ENCODE data around the gene PPM1L.

Gene PPM1L

DNA sequence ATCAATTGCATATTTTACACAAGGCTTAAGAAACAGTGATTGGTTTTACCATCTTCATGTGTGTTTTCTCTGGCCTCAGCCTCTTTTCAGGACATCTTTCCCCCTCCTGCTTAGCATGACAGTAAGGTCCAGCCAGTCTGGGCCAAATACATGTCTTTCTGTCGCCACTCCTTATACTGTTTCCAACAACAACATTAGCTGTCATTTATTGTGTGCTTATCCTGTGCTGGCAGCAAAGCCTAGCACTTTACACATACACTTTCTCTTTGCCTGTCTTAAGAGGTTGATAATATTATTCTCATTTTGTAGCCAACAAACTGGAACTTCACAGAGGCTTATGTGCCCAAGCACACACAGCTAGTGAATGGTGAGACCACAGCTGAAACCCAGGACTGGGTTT lies 311.3 kb downstream of the PPM1L start:
- Histone ChIP-seq H3K9me3 (ENCODE audit: control insufficient read depth in 5 of 5, low read length in 5 of 5) (no peaks in the 10 kb centered on the region), H3K4me3 (ENCODE audit: low read depth in 1 of 5, low read length in 5 of 5) (no peak overlapping the region), H3K4me1 (ENCODE audit: control insufficient read depth in 5 of 5, insufficient read depth in 5 of 5, low read length in 5 of 5) (peaks cover 0 to 4% (median 0%) of the 10 kb centered on the region in 5 donors), H3K9ac (ENCODE audit: low read length in 5 of 5) (no peak overlapping the region), H3K36me3 (ENCODE audit: control insufficient read depth in 5 of 5, insufficient read depth in 5 of 5, low read length in 5 of 5) (peaks cover 0 to 11% (median 5%) of the 10 kb centered on the region in 5 donors), H3K27me3 (ENCODE audit: control insufficient read depth in 5 of 5, insufficient read depth in 4 of 5, low read length in 5 of 5) (no peaks in the 10 kb centered on the region), H3K27ac (ENCODE audit: low read depth, low read length) (no peak overlapping the region)

DNA sequence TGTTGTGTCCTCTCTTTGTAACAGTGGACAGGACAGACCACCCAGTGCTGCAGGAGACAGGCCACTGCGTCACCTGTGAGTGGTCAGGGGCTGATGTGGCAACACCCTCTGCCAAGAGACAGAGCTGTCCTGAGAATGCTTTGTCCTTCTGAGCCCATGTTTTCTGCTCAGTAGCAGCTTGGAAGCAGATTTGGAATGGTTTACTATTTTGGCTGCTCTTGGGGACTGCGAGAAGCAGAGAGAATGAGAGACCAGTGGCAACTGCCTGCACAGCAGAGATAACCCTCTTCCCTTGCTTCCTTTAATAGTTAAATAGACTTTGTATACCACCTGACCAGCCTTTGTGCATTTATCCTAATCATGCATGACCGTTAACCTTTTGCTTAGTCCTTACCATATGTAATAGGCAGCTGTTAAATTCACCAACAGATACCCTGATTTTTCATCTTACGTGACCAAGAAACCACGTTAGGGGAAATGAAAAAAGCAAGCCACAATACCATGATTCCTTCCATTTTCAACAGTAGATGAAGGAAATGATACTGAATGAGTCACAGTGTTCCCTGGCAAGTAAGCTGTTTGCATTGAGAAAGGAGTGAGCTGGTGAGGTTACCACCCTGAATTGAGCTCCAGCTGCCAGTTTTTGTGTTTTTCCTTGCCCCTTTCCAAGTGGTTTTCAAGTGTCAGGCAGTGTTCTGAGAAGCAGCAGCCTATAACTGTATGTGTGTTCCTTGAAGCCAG lies 313.6 kb downstream of the PPM1L start:
- Histone ChIP-seq H3K36me3 (ENCODE audit: control insufficient read depth in 5 of 5, insufficient read depth in 5 of 5, low read length in 5 of 5) (peaks cover 0 to 11% (median 5%) of the 10 kb centered on the region in 5 donors), H3K27me3 (ENCODE audit: control insufficient read depth in 5 of 5, insufficient read depth in 4 of 5, low read length in 5 of 5) (no peaks in the 10 kb centered on the region), H3K9me3 (ENCODE audit: control insufficient read depth in 5 of 5, low read length in 5 of 5) (no peaks in the 10 kb centered on the region), H3K27ac (ENCODE audit: low read depth, low read length) (no peak overlapping the region), H3K4me3 (ENCODE audit: low read depth in 1 of 5, low read length in 5 of 5) (no peak overlapping the region), H3K4me1 (ENCODE audit: control insufficient read depth in 5 of 5, insufficient read depth in 5 of 5, low read length in 5 of 5) (peaks cover 0 to 4% (median 0%) of the 10 kb centered on the region in 5 donors), H3K9ac (ENCODE audit: low read length in 5 of 5) (no peak overlapping the region)

DNA sequence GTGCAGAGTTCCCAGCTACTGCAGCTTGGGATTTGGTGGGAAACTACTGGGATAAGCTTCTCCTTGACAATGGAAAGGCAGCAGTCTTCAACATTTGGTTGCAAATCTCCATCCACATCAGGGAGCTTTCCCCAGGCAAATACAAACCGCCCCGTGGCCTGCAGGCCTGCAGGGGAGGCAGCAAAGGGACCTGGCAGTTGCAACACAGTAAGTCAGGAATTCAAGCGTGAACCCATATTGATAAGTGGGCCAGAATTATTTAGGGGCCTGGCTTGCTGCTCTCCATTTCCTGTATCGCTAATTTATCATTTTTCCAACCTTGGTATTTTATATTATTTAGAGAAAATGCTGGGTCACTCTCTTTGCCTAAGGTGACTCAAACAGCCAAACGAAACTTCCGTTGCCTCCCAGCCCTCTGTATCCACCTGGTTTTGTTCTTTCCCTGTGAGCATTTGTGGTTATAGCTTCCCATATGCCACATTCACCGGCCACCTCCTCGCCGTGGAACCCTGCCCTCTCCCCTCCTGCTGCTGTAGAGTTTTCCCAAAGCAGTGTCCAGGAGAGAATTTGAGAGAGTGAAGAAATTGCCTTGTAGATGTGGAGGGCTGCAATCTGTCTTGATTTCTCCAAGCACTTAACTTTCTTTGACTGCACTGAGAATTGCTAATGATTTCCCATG lies 314.4 kb downstream of the PPM1L start:
- Histone ChIP-seq H3K27me3 (ENCODE audit: control insufficient read depth in 5 of 5, insufficient read depth in 4 of 5, low read length in 5 of 5) (no peaks in the 10 kb centered on the region), H3K36me3 (ENCODE audit: control insufficient read depth in 5 of 5, insufficient read depth in 5 of 5, low read length in 5 of 5) (peaks cover 0 to 9% (median 5%) of the 10 kb centered on the region in 5 donors), H3K9ac (ENCODE audit: low read length in 5 of 5) (no peak overlapping the region), H3K4me3 (ENCODE audit: low read depth in 1 of 5, low read length in 5 of 5) (no peak overlapping the region), H3K27ac (ENCODE audit: low read depth, low read length) (no peak overlapping the region), H3K9me3 (ENCODE audit: control insufficient read depth in 5 of 5, low read length in 5 of 5) (no peaks in the 10 kb centered on the region), H3K4me1 (ENCODE audit: control insufficient read depth in 5 of 5, insufficient read depth in 5 of 5, low read length in 5 of 5) (peaks cover 0 to 4% (median 0%) of the 10 kb centered on the region in 5 donors)

DNA sequence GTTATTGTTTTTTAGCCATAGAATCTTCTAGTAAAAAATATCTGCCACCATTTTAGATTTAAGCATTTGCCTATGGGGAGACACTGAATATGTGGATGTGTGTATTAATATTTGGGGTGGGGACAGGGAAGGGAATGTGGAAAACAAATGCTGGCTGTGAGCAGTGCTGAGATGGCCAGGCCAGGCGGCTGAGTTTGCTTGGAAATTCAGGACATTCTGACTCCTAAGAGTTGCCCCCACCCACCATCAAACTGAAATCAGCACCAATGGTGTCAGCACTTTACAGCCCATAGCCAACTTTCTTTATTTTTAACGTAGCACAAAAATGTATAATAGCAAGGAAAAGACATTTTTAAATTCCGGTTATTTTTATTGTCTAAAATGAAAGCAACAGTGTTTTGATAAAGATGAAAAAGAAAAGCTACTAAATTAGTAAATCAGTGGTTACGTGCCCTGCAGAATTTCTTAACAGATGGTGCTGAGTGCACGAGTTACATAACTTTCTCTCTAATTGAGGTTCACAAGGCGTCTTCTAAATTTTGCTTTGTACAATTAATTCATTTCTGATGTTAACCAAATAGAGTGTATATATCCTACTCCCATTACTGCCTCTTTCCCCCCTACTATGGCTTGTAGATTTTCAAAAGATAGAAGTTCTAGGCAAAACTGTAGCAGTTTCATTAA lies 315.1 kb downstream of the PPM1L start:
- Histone ChIP-seq H3K9me3 (ENCODE audit: control insufficient read depth in 5 of 5, low read length in 5 of 5) (no peaks in the 10 kb centered on the region), H3K27ac (ENCODE audit: low read depth, low read length) (no peak overlapping the region), H3K9ac (ENCODE audit: low read length in 5 of 5) (peak overlapping the region in 1 of 5 donors; percentile 7), H3K27me3 (ENCODE audit: control insufficient read depth in 5 of 5, insufficient read depth in 4 of 5, low read length in 5 of 5) (no peaks in the 10 kb centered on the region), H3K4me3 (ENCODE audit: low read depth in 1 of 5, low read length in 5 of 5) (no peak overlapping the region), H3K36me3 (ENCODE audit: control insufficient read depth in 5 of 5, insufficient read depth in 5 of 5, low read length in 5 of 5) (peaks cover 0 to 7% (median 3%) of the 10 kb centered on the region in 5 donors), H3K4me1 (ENCODE audit: control insufficient read depth in 5 of 5, insufficient read depth in 5 of 5, low read length in 5 of 5) (peaks cover 0 to 4% (median 0%) of the 10 kb centered on the region in 5 donors)

DNA sequence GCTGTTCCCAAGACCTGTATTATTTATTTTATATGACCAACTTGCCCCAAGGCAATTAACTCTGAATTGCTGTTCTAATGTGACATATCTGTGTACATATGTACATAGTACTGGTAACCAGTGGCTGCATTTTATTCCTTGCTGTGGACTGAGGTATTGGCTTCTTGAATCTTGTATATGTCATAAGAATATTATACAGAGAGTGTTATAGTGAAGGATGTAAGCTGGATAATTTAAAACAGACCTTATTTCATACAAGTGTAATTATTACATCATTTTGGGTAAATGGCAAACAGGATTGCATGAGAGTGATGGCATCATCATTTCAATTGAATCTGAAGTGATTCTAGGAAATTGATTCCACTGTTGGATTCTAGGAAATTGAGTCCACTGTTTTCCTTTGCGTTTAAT lies 316.2 kb downstream of the PPM1L start:
- peaks cover 0 to 4% (median 0%) of the 10 kb centered on the region in 5 donors for H3K4me1 ChIP-seq (ENCODE audit: control insufficient read depth in 5 of 5, insufficient read depth in 5 of 5, low read length in 5 of 5)
- H3K9me3 ChIP-seq (ENCODE audit: control insufficient read depth in 5 of 5, low read length in 5 of 5), result no peaks in the 10 kb centered on the region
- H3K4me3 ChIP-seq (ENCODE audit: low read depth in 1 of 5, low read length in 5 of 5), result no peak overlapping the region
- H3K27me3 ChIP-seq (ENCODE audit: control insufficient read depth in 5 of 5, insufficient read depth in 4 of 5, low read length in 5 of 5), result no peaks in the 10 kb centered on the region
- H3K27ac ChIP-seq (ENCODE audit: low read depth, low read length), result no peak overlapping the region
- H3K36me3 ChIP-seq (ENCODE audit: control insufficient read depth in 5 of 5, insufficient read depth in 5 of 5, low read length in 5 of 5), result peaks cover 0 to 5% (median 2%) of the 10 kb centered on the region in 5 donors
- H3K9ac ChIP-seq (ENCODE audit: low read length in 5 of 5), result no peak overlapping the region

DNA sequence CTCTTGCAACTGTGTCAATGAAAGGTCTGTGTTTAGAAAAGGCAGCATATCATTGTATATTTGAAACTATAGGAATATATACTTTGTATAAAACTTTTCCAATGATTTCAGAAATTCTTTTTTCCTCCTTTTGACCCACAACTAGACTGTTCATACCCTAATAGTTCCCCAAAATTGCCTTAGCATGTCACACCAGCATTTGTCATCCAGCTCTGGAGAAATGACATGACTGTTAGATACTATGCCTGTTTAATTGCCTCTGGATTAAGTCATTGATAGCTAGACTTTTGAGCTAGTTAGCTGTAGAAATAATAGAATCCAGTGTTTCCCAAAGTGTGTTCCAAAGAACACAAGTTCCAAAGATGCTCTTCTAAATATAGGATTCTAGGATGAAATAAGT lies 316.7 kb downstream of the PPM1L start:
- Histone ChIP-seq H3K36me3 (ENCODE audit: control insufficient read depth in 5 of 5, insufficient read depth in 5 of 5, low read length in 5 of 5) (peaks cover 0 to 3% (median 0%) of the 10 kb centered on the region in 5 donors), H3K9me3 (ENCODE audit: control insufficient read depth in 5 of 5, low read length in 5 of 5) (no peaks in the 10 kb centered on the region), H3K27me3 (ENCODE audit: control insufficient read depth in 5 of 5, insufficient read depth in 4 of 5, low read length in 5 of 5) (no peaks in the 10 kb centered on the region), H3K27ac (ENCODE audit: low read depth, low read length) (no peak overlapping the region), H3K4me1 (ENCODE audit: control insufficient read depth in 5 of 5, insufficient read depth in 5 of 5, low read length in 5 of 5) (peaks cover 0 to 4% (median 0%) of the 10 kb centered on the region in 5 donors), H3K4me3 (ENCODE audit: low read depth in 1 of 5, low read length in 5 of 5) (no peak overlapping the region), H3K9ac (ENCODE audit: low read length in 5 of 5) (no peak overlapping the region)

DNA sequence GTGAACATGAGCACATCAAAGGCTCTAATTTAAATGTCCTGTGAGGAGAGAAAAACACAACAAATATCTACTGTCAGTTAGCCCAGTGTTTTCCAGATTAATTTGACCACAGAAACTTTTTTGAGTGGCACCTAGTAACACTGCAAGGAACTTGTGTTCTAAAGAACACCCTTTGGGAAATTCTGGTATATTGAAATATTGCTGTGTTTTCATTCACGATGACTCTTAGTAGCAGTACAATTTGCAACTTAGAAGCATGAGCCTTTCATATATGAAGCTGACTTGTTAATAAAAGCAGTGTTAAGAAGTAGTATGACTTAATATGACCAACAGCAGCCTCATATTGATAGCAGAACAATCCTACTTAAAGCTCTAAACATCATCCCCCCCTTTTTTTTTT lies 317.1 kb downstream of the PPM1L start:
- Histone ChIP-seq H3K4me3 (ENCODE audit: low read depth in 1 of 5, low read length in 5 of 5) (no peak overlapping the region), H3K27ac (ENCODE audit: low read depth, low read length) (no peak overlapping the region), H3K36me3 (ENCODE audit: control insufficient read depth in 5 of 5, insufficient read depth in 5 of 5, low read length in 5 of 5) (peaks cover 0 to 3% (median 0%) of the 10 kb centered on the region in 5 donors), H3K4me1 (ENCODE audit: control insufficient read depth in 5 of 5, insufficient read depth in 5 of 5, low read length in 5 of 5) (peaks cover 0 to 4% (median 0%) of the 10 kb centered on the region in 5 donors), H3K9me3 (ENCODE audit: control insufficient read depth in 5 of 5, low read length in 5 of 5) (no peaks in the 10 kb centered on the region), H3K9ac (ENCODE audit: low read length in 5 of 5) (no peak overlapping the region), H3K27me3 (ENCODE audit: control insufficient read depth in 5 of 5, insufficient read depth in 4 of 5, low read length in 5 of 5) (no peaks in the 10 kb centered on the region)

DNA sequence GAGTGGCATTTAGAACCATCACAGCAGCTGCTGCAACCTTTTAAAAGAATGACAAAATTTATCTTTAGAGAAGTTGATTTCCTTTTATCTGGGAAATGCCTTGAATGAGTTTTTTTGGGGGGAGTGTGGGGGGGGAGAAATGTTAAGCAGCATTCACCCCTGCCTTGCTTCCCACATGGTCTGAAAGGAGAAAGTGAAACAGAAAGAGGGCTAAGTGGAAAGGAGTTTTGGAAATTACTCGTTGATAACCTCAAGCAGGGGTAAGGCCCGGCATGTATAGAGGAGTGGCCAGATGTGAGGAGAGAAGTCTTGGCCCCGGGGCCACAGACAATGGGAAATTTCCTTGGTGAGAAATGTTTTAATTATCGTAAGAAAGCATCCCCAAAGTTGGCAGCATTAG lies 325.6 kb downstream of the PPM1L start:
- H3K4me3 ChIP-seq (ENCODE audit: low read depth in 1 of 5, low read length in 5 of 5), result no peak overlapping the region
- H3K27me3 ChIP-seq (ENCODE audit: control insufficient read depth in 5 of 5, insufficient read depth in 4 of 5, low read length in 5 of 5), result no peaks in the 10 kb centered on the region
- peaks cover 3 to 7% (median 6%) of the 10 kb centered on the region in 5 donors for H3K36me3 ChIP-seq (ENCODE audit: control insufficient read depth in 5 of 5, insufficient read depth in 5 of 5, low read length in 5 of 5)
- peaks cover 0 to 8% (median 0%) of the 10 kb centered on the region in 5 donors for H3K4me1 ChIP-seq (ENCODE audit: control insufficient read depth in 5 of 5, insufficient read depth in 5 of 5, low read length in 5 of 5)
- H3K9ac ChIP-seq (ENCODE audit: low read length in 5 of 5), result no peak overlapping the region
- no peaks in the 10 kb centered on the region for H3K9me3 ChIP-seq (ENCODE audit: control insufficient read depth in 5 of 5, low read length in 5 of 5)
- no peak overlapping the region for H3K27ac ChIP-seq (ENCODE audit: low read depth, low read length)

DNA sequence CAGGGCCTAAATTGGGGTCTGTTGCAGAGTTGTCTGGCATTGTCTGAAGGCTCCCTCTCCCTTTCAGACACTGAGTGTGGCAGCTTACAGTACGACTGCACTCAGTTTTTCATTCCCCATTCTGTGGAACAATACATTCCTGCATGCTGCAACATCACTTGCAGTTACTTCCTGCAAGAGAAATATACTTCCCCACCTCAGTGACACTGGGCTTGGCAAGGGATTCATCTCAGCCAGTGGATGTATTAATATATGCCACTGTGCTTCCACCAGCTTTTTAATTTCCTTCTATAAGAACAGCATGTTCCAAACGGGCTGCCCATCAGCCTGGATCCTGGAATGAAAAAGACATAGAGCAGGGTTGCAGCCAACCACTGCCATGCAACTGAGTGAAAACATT lies 326.0 kb downstream of the PPM1L start:
- Histone ChIP-seq H3K27ac (ENCODE audit: low read depth, low read length) (no peak overlapping the region), H3K9ac (ENCODE audit: low read length in 5 of 5) (no peak overlapping the region), H3K9me3 (ENCODE audit: control insufficient read depth in 5 of 5, low read length in 5 of 5) (no peaks in the 10 kb centered on the region), H3K4me1 (ENCODE audit: control insufficient read depth in 5 of 5, insufficient read depth in 5 of 5, low read length in 5 of 5) (peaks cover 0 to 8% (median 0%) of the 10 kb centered on the region in 5 donors), H3K27me3 (ENCODE audit: control insufficient read depth in 5 of 5, insufficient read depth in 4 of 5, low read length in 5 of 5) (no peaks in the 10 kb centered on the region), H3K36me3 (ENCODE audit: control insufficient read depth in 5 of 5, insufficient read depth in 5 of 5, low read length in 5 of 5) (peaks cover 3 to 7% (median 6%) of the 10 kb centered on the region in 5 donors), H3K4me3 (ENCODE audit: low read depth in 1 of 5, low read length in 5 of 5) (no peak overlapping the region)

DNA sequence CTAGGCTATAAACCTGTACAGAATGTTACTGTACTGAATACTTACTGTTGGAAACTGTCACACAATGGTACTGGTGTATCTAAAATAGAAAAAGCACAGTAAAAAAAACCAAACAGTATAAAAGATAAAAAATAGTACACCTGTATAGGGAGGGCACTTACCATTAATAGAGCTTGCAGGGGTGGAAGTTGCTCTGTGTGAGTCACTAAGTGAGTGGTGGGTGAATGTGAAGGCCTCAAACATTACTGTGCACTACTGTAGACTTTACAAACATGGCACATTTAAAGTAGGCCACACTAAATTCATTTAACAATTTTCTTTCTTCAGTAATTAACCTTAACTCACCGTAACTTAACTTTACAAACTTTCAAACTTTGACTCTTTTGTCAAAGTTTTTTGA lies 327.1 kb downstream of the PPM1L start:
- H3K27ac ChIP-seq (ENCODE audit: low read depth, low read length), result no peak overlapping the region

More for the DNA sequence above, 327.1 kb downstream of the PPM1L start:
- no peak overlapping the region for H3K9ac ChIP-seq (ENCODE audit: low read length in 5 of 5)
- peaks cover 3 to 11% (median 6%) of the 10 kb centered on the region in 5 donors for H3K36me3 ChIP-seq (ENCODE audit: control insufficient read depth in 5 of 5, insufficient read depth in 5 of 5, low read length in 5 of 5)
- no peaks in the 10 kb centered on the region for H3K9me3 ChIP-seq (ENCODE audit: control insufficient read depth in 5 of 5, low read length in 5 of 5)
- peaks cover 0 to 8% (median 0%) of the 10 kb centered on the region in 5 donors for H3K4me1 ChIP-seq (ENCODE audit: control insufficient read depth in 5 of 5, insufficient read depth in 5 of 5, low read length in 5 of 5)
- H3K4me3 ChIP-seq (ENCODE audit: low read depth in 1 of 5, low read length in 5 of 5), result no peak overlapping the region
- no peaks in the 10 kb centered on the region for H3K27me3 ChIP-seq (ENCODE audit: control insufficient read depth in 5 of 5, insufficient read depth in 4 of 5, low read length in 5 of 5)
